Stimulated activated naive CD8-positive, alpha-beta T cell treated with anti-CD3 and anti-CD28 coated beads, Interleukin-15, amount 100 ng/mL, for 72 hours (primary cell): ENCODE data around the gene COG5.

Source experiments
- ATAC-seq: fragments of 150-1000 bp; cut with Tn5 transposase; 2 replicates; pipeline ENCODE4 v1.10.0; 2021; ENCODE audit warnings: mild to moderate bottlenecking, moderate library complexity
- DNase-seq, 2 donors: peaks; one replicate each; pipeline ENCODE4 v3.0.0; 2021 to 2022
- H3K27ac Mint-ChIP-seq, 2 donors: one replicate each; pipeline ENCODE4 v1.8.0; 2022; ENCODE audit warnings: mild to moderate bottlenecking in 2 of 2, mixed read lengths in 2 of 2, moderate library complexity in 2 of 2
- H3K27me3 Mint-ChIP-seq: one replicate; pipeline ENCODE4 v1.8.0; 2022; ENCODE audit warnings: mixed read lengths
- H3K4me1 Mint-ChIP-seq: one replicate; pipeline ENCODE4 v1.8.0; 2022; ENCODE audit warnings: mild to moderate bottlenecking, mixed read lengths
- H3K4me3 Mint-ChIP-seq, 2 donors: one replicate each; pipeline ENCODE4 v1.8.0; 2022; ENCODE audit warnings: mild to moderate bottlenecking in 2 of 2, mixed read lengths in 2 of 2, moderate library complexity in 1 of 2
- H3K9me3 Mint-ChIP-seq, 2 donors: one replicate each; pipeline ENCODE4 v1.8.0; 2022; ENCODE audit warnings: mixed read lengths in 2 of 2

Gene COG5

GRCh38 chr7:107383203-107383602 lies 180.5 kb downstream of the COG5 start:
- ATAC-seq: no peak
- peaks cover 11% of the 10 kb centered on the region for H3K4me1 Mint-ChIP-seq
- no peak overlapping the region for H3K27ac Mint-ChIP-seq
- no peaks in the 10 kb centered on the region for H3K27me3 Mint-ChIP-seq
- no peak overlapping the region for H3K4me3 Mint-ChIP-seq
- no peak for DNase-seq
- no peaks in the 10 kb centered on the region for H3K9me3 Mint-ChIP-seq

GRCh38 chr7:107381453-107381852 lies 182.3 kb downstream of the COG5 start:
- no peaks in the 10 kb centered on the region for H3K9me3 Mint-ChIP-seq
- H3K4me3 Mint-ChIP-seq: no peak overlapping the region
- DNase-seq (no peak), ATAC-seq (no peak)
- H3K27me3 Mint-ChIP-seq: no peaks in the 10 kb centered on the region
- H3K27ac Mint-ChIP-seq: no peak overlapping the region
- peaks cover 5% of the 10 kb centered on the region for H3K4me1 Mint-ChIP-seq

- Mint-ChIP-seq H3K27me3 (no peaks in the 10 kb centered on the region), H3K9me3 (no peaks in the 10 kb centered on the region)
- no peak for ATAC-seq
Measured at GRCh38 chr7:107373354-107373753, 190.4 kb downstream of the COG5 start.

GRCh38 chr7:107372298-107372697 lies 191.4 kb downstream of the COG5 start:
- DNase-seq (no peak), ATAC-seq (no peak)
- no peak overlapping the region for H3K27ac Mint-ChIP-seq
- H3K9me3 Mint-ChIP-seq: no peaks in the 10 kb centered on the region
- H3K4me3 Mint-ChIP-seq: no peak overlapping the region
- no peaks in the 10 kb centered on the region for H3K4me1 Mint-ChIP-seq
- no peaks in the 10 kb centered on the region for H3K27me3 Mint-ChIP-seq

More at GRCh38 chr7:107373354-107373753, 190.4 kb downstream of the COG5 start:
- Mint-ChIP-seq H3K27ac (no peak overlapping the region), H3K4me3 (no peak overlapping the region), H3K4me1 (no peaks in the 10 kb centered on the region)
- DNase-seq: no peak

GRCh38 chr7:107370816-107371215 lies 192.9 kb downstream of the COG5 start:
- H3K4me3 Mint-ChIP-seq: no peak overlapping the region
- DNase-seq (no peak), ATAC-seq (no peak)
- no peaks in the 10 kb centered on the region for H3K9me3 Mint-ChIP-seq
- H3K27ac Mint-ChIP-seq: no peak overlapping the region
- no peaks in the 10 kb centered on the region for H3K27me3 Mint-ChIP-seq
- no peaks in the 10 kb centered on the region for H3K4me1 Mint-ChIP-seq

GRCh38 chr7:107364787-107365186 lies 198.9 kb downstream of the COG5 start:
- H3K27me3 Mint-ChIP-seq: no peaks in the 10 kb centered on the region
- no peak overlapping the region for H3K27ac Mint-ChIP-seq
- H3K9me3 Mint-ChIP-seq: peaks cover 0 to 5% of the 10 kb centered on the region in 2 donors
- DNase-seq: no peak
- no peaks in the 10 kb centered on the region for H3K4me1 Mint-ChIP-seq
- no peak overlapping the region for H3K4me3 Mint-ChIP-seq
- ATAC-seq: no peak

GRCh38 chr7:107359520-107360316 lies 204.0 kb downstream of the COG5 start:
- Mint-ChIP-seq H3K4me3 (no peak overlapping the region), H3K4me1 (no peaks in the 10 kb centered on the region), H3K9me3 (peaks cover 0 to 5% of the 10 kb centered on the region in 2 donors), H3K27me3 (no peaks in the 10 kb centered on the region), H3K27ac (no peak overlapping the region)
- ATAC-seq: no peak
- no peak for DNase-seq

- Mint-ChIP-seq H3K4me1 (no peaks in the 10 kb centered on the region), H3K4me3 (no peak overlapping the region), H3K9me3 (peaks cover 0 to 5% of the 10 kb centered on the region in 2 donors), H3K27me3 (no peaks in the 10 kb centered on the region), H3K27ac (no peak overlapping the region)
- DNase-seq (no peak), ATAC-seq (no peak)
Measured at GRCh38 chr7:107355616-107356015, 208.1 kb downstream of the COG5 start.

GRCh38 chr7:107354640-107355039 lies 209.1 kb downstream of the COG5 start:
- H3K4me1 Mint-ChIP-seq: no peaks in the 10 kb centered on the region
- no peak overlapping the region for H3K27ac Mint-ChIP-seq
- DNase-seq: no peak

GRCh38 chr7:107353701-107354100 lies 210.0 kb downstream of the COG5 start:
- H3K27me3 Mint-ChIP-seq: no peaks in the 10 kb centered on the region
- H3K9me3 Mint-ChIP-seq: no peaks in the 10 kb centered on the region
- no peaks in the 10 kb centered on the region for H3K4me1 Mint-ChIP-seq
- DNase-seq: no peak
- no peak for ATAC-seq
- no peak overlapping the region for H3K4me3 Mint-ChIP-seq
- H3K27ac Mint-ChIP-seq: no peak overlapping the region

More at GRCh38 chr7:107354640-107355039, 209.1 kb downstream of the COG5 start:
- no peaks in the 10 kb centered on the region for H3K9me3 Mint-ChIP-seq
- H3K27me3 Mint-ChIP-seq: no peaks in the 10 kb centered on the region
- ATAC-seq: no peak
- no peak overlapping the region for H3K4me3 Mint-ChIP-seq

GRCh38 chr7:107345898-107346297 lies 217.8 kb downstream of the COG5 start:
- H3K9me3 Mint-ChIP-seq: peaks cover 0 to 5% of the 10 kb centered on the region in 2 donors
- no peaks in the 10 kb centered on the region for H3K27me3 Mint-ChIP-seq
- no peaks in the 10 kb centered on the region for H3K4me1 Mint-ChIP-seq
- ATAC-seq (no peak), DNase-seq (no peak)
- no peak overlapping the region for H3K27ac Mint-ChIP-seq
- H3K4me3 Mint-ChIP-seq: no peak overlapping the region

GRCh38 chr7:107344799-107345198 lies 218.9 kb downstream of the COG5 start:
- ATAC-seq (no peak), DNase-seq (no peak)
- H3K27me3 Mint-ChIP-seq: no peaks in the 10 kb centered on the region
- peaks cover 7% of the 10 kb centered on the region for H3K4me1 Mint-ChIP-seq
- no peak overlapping the region for H3K27ac Mint-ChIP-seq
- peaks cover 5 to 9% of the 10 kb centered on the region in 2 donors for H3K9me3 Mint-ChIP-seq
- H3K4me3 Mint-ChIP-seq: no peak overlapping the region

GRCh38 chr7:107344286-107344685 lies 219.4 kb downstream of the COG5 start:
- Mint-ChIP-seq H3K4me1 (peaks cover 10% of the 10 kb centered on the region), H3K4me3 (no peak overlapping the region), H3K9me3 (peaks cover 5 to 9% of the 10 kb centered on the region in 2 donors), H3K27ac (no peak overlapping the region), H3K27me3 (no peaks in the 10 kb centered on the region)
- ATAC-seq (no peak), DNase-seq (no peak)

GRCh38 chr7:107338080-107338479 lies 225.6 kb downstream of the COG5 start:
- no peak for DNase-seq
- peaks cover 12% of the 10 kb centered on the region for H3K4me1 Mint-ChIP-seq
- H3K27ac Mint-ChIP-seq: no peak overlapping the region
- H3K27me3 Mint-ChIP-seq: no peaks in the 10 kb centered on the region
- ATAC-seq: no peak
- H3K9me3 Mint-ChIP-seq: peaks cover 11 to 18% of the 10 kb centered on the region in 2 donors
- H3K4me3 Mint-ChIP-seq: no peak overlapping the region

GRCh38 chr7:107332488-107333269 lies 231.0 kb downstream of the COG5 start:
- DNase-seq (no peak), ATAC-seq (no peak)
- peaks cover 0 to 5% of the 10 kb centered on the region in 2 donors for H3K9me3 Mint-ChIP-seq
- H3K27ac Mint-ChIP-seq: peak overlapping the region in 1 of 2 donors; percentile 89
- peaks cover 15% of the 10 kb centered on the region for H3K4me1 Mint-ChIP-seq
- no peaks in the 10 kb centered on the region for H3K27me3 Mint-ChIP-seq
- peak overlapping the region; percentile 51 to 66 for H3K4me3 Mint-ChIP-seq

- no peaks in the 10 kb centered on the region for H3K9me3 Mint-ChIP-seq
- no peak for DNase-seq
- no peak for ATAC-seq
- H3K4me1 Mint-ChIP-seq: peaks cover 15% of the 10 kb centered on the region
- H3K4me3 Mint-ChIP-seq: no peak overlapping the region
- no peaks in the 10 kb centered on the region for H3K27me3 Mint-ChIP-seq
- H3K27ac Mint-ChIP-seq: no peak overlapping the region
Measured at GRCh38 chr7:107330478-107330877, 233.2 kb downstream of the COG5 start.
